Esophagus muscularis mucosa (tissue), 3 donors: ENCODE measurements around the gene TBC1D24.

Experiments
- CTCF ChIP-seq, 3 experiments: fragments of 200-600 bp in 2 of 3; fragments of 450-650 bp in 1 of 3; sonication (generic) in 2 of 3; IDR thresholded peaks; one replicate each; pipeline ENCODE4 v1.5.1; 2017 to 2019; ENCODE audit warnings: antibody characterized with exemption in 3 of 3, mild to moderate bottlenecking in 2 of 3, moderate library complexity in 1 of 3
- POLR2A ChIP-seq: fragments of 450-650 bp; IDR thresholded peaks from one replicate; pipeline ENCODE4 v1.6.1; 2017; ENCODE audit warnings: antibody characterized with exemption, moderate library complexity, mild to moderate bottlenecking, low read depth
- POLR2AphosphoS5 ChIP-seq, 2 donors: sonication (generic); formaldehyde crosslinking; IDR thresholded peaks; one replicate each; pipeline ENCODE4 v1.6.1; 2017; ENCODE audit warnings: antibody characterized with exemption in 2 of 2

- no peak for TF ChIP-seq CTCF (IDR thresholded peaks at IDR 0.05)
- no peak for TF ChIP-seq POLR2AphosphoS5 (IDR thresholded peaks at IDR 0.05)
- TF ChIP-seq POLR2A = no peak
Measured at GRCh38 chr16:2473446-2473926, 1.4 kb upstream of the TBC1D24 start.
